Left hindlimb (tissue), 1 donor: ENCODE data around the gene SMC6.

Source experiments
- DNase-seq: peaks from one replicate; pipeline ENCODE4 v3.0.0-alpha.2; 2018

The SMC6 gene

GRCh38 chr2:17615147-17615546 lies 138.5 kb downstream of the SMC6 start:
- DNase-seq, result no peak

GRCh38 chr2:17614174-17614930 lies 139.3 kb downstream of the SMC6 start:
- DNase-seq, result no peak
